GM18526 (cell line): Measurements from ENCODE around the gene CPOX.

Experiments used
- POLR2A ChIP-seq: IDR thresholded peaks from 3 replicates; pipeline ENCODE4 v1.6.1; 2011; ENCODE audit not compliant: insufficient read length; ENCODE audit errors: extremely low read depth

CPOX gene

GRCh38 chr3:98599647-98600411, 6.4 kb upstream of the CPOX start:
- TF ChIP-seq POLR2A, result no peak

GRCh38 chr3:98598492-98598891, 5.1 kb upstream of the CPOX start:
- no peak for TF ChIP-seq POLR2A

- TF ChIP-seq POLR2A, result no peak
Observed at GRCh38 chr3:98596541-98597500, 3.4 kb upstream of the CPOX start.

DNA sequence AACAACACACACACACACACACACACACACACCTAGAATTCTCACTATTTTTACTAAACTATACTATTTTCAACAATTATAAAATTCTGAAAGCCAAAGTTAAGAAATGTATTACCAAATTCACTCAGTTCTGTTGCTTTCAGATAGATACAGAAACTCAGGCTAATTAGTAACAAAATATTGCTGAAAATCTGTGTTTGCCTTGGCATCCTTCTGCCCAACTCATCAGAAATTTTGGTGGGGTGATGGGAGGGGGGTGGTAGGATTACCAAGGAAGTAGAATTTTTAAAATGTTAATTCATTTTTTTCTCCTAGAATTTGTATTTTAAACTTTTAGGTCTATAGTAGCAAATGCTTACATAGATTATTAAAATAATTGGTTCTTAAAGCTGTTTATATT, 2.7 kb upstream of the CPOX start:
- no peak for TF ChIP-seq POLR2A

GRCh38 chr3:98594628-98595324, 1.4 kb upstream of the CPOX start:
- TF ChIP-seq POLR2A, result no peak

DNA sequence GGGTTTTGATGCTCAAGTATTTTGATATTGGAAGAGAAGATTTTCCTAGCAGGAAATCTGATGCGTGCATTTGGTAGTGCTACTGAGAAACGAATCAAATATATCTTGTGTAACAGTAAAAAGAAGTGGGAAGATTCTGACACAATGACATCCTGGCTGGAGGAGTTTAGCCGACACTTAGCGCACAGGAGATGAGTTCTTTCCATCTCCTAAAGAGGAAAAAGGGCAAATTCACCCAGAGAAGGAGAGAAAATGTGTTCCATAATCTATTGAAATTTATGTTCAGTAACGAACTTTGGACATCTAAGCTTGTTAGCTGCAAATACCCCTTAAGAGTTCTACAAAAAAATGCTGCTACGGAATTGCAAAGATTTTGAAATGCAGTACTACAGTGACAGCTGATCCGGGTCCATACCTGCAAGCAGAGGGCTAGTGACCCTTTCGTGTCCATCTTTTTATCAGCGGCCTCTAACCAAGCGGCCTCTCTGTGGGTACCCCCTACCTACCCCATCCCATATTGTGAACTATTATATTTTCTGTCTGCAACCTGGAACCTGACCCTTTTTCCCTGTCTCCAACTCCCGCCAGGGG, 971 bp downstream of the CPOX start:
- TF ChIP-seq POLR2A, result no peak

GRCh38 chr3:98589331-98590036, 3.9 kb downstream of the CPOX start:
- no peak for TF ChIP-seq POLR2A

DNA sequence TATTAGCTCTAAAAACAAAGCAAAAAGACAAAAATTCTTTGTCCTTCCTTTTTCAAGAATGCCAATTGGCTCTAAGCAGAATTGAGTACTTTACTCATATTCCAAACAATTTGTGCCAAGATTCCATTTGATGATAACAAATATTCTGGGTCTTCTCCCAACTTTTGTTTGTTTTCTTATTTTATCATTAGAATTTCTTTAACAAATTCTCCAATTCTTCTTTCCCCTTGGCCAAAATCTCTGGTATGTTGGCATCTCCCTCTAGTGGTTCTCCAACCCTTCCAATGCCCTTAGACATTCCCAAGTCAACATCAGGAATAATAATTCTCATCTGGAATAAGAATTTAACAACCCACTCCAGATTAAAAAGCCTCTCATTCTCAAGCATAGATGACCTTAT, 5.3 kb downstream of the CPOX start:
- TF ChIP-seq POLR2A, result no peak

GRCh38 chr3:98587654-98588053, 5.8 kb downstream of the CPOX start:
- no peak for TF ChIP-seq POLR2A

DNA sequence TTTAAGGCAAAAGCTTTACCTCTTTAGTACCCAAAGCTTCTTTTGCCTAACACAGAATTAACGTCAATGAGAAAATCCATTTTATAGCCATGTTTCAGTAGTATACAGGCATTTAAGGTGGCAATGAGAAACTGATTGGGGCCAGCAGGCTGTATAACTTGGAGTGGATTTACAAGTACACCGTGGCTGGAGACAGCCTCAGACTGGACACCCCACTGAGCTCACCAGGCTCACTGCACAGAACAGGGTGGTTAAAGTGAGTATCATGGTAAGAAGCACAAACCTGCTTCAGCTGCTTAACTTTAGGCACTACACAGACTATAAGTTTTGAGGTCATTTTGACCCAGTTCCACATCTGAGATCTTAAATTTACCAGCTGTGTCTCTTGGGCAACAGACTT, 8.9 kb downstream of the CPOX start:
- TF ChIP-seq POLR2A, result no peak

- TF ChIP-seq POLR2A, result no peak
Observed at GRCh38 chr3:98583766-98584165, 9.6 kb downstream of the CPOX start.

- no peak for TF ChIP-seq POLR2A
Observed at GRCh38 chr3:98582042-98582441, 11.4 kb downstream of the CPOX start.

GRCh38 chr3:98581474-98581873, 11.9 kb downstream of the CPOX start:
- TF ChIP-seq POLR2A, result no peak
